SJCRH30 (cell line): ENCODE measurements around the gene SMAD2. TPM values are rescaled to one million over a fixed set of nuclear protein-coding genes. Genes with fewer than 3 reads are reported as not detected.

Experiments used
- DNase-seq, 2 experiments: peaks; one replicate each; pipeline ENCODE4 v3.0.0-alpha.2; 2015 to 2020
- H3K27ac ChIP-seq: fragments of 250-450 bp; sonication (Bioruptor Pico); 2 replicates; pipeline ENCODE4 v1.5.1; 2020; ENCODE audit warnings: mild to moderate bottlenecking, moderate library complexity
- H3K27me3 ChIP-seq: fragments of 250-450 bp; sonication (Bioruptor Pico); 2 replicates; pipeline ENCODE4 v1.5.1; 2020; ENCODE audit warnings: mild to moderate bottlenecking, moderate library complexity
- H3K36me3 ChIP-seq: fragments of 250-450 bp; sonication (Bioruptor Pico); 2 replicates; pipeline ENCODE4 v1.5.1; 2020; ENCODE audit warnings: mild to moderate bottlenecking, moderate library complexity
- H3K4me1 ChIP-seq: fragments of 250-450 bp; sonication (Bioruptor Pico); 2 replicates; pipeline ENCODE4 v1.5.1; 2020; ENCODE audit warnings: mild to moderate bottlenecking, moderate library complexity
- H3K4me3 ChIP-seq: fragments of 250-450 bp; sonication (Bioruptor Pico); 2 replicates; pipeline ENCODE4 v1.5.1; 2020; ENCODE audit warnings: mild to moderate bottlenecking, moderate library complexity
- H3K9me3 ChIP-seq: fragments of 250-450 bp; sonication (Bioruptor Pico); replicated peaks from 2 replicates; pipeline ENCODE4 v1.5.1; 2020; ENCODE audit warnings: mild to moderate bottlenecking, moderate library complexity
- total RNA-seq: library from RNA; depleted of rRNA; stranded (reverse); fragments of >200 nt; shearing (Covaris generic); gene quantifications from 2 replicates; pipeline ENCODE4 v1.2.3, GENCODE V29; 2014

SMAD2 gene
- total RNA-seq, 1 experiment from 2014 or later = 67.4 TPM

DNA sequence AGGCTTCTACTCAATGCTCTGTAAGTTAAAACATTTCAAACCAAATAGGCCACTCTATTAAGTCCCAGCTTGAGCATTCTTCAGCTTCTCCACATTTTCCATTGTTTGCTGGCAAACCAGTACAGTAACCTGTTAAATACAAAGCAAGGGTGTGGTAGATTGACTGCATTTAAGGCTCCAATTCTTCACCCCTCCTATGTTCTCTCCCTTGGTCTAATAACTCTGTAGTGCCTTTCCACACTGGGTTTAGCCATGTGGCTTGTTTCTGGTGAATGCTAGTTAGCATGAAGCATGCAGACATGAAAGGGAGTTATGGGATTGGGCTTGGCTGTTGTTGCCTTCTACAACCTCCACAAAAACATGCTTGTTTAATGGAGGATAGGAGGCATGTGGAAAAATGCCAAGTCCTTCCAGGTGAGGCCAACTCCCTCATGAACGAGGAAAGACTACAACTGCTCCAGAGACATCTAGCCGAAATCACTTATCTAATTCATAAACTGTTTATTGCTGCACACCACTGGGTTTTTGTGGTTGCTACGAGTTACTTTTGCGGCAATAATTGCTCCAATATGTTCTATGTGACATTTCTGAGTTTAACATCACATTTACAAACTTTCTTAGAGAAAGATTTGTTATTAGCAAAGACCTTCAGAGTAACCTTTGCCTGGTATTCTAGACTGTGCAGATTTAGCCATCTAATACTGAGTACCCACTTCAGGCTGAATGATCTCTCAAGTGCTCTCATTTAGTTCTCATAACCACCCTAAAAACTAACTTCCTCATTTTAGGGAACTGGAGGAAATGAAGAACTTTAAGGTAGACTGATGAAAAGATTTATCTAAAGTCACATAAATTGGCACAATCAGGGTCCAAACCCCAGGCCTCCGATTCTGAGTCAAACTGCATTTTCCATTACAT is 104.0 kb downstream of the SMAD2 start:
- Histone ChIP-seq H3K4me1 (no peaks in the 10 kb centered on the region), H3K36me3 (peaks cover 2% of the 10 kb centered on the region; the same call in 1 of the 2 replicates), H3K9me3 (no peaks in the 10 kb centered on the region), H3K4me3 (no peak overlapping the region), H3K27me3 (no peaks in the 10 kb centered on the region), H3K27ac (no peak overlapping the region)
- DNase-seq = no peak

DNA sequence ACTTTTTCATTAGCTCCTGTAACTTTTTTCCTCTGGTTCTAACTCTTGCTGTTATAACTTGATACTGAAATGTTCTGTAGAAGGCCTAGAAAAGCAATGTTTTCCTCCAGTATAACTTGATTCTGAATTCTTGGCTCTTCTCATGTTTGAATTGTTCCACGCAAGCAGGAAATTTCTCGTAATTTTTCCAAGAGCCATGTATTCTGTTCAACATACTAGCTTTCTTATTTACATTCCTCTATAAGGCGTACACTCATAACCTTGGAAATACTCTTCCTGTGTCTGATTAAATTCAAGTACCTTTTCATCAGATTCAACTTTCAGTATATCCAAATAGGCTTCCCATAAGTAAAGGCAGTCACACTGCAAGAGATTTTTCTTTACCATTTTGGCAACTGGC is 109.1 kb downstream of the SMAD2 start:
- no peaks in the 10 kb centered on the region for H3K4me1 ChIP-seq
- H3K36me3 ChIP-seq = no peaks in the 10 kb centered on the region
- no peaks in the 10 kb centered on the region for H3K9me3 ChIP-seq
- H3K4me3 ChIP-seq = no peak overlapping the region
- no peak overlapping the region for H3K27ac ChIP-seq
- no peak for DNase-seq
- no peaks in the 10 kb centered on the region for H3K27me3 ChIP-seq

DNA sequence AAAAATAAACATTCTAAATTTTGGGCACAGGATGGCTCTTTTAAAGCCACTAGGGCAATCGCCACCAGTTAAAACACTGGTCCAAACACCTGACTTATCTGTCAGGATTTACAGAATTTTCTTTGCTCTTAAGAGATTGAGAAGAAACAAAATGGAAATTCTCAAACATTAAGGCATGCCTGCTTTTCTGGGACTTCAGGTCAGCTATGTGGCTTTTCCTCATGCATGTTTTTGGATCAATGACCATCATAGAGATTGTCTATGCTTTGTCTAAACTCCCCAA is 112.7 kb downstream of the SMAD2 start:
- H3K4me3 ChIP-seq = no peak overlapping the region
- no peaks in the 10 kb centered on the region for H3K27me3 ChIP-seq
- no peak for DNase-seq
- no peaks in the 10 kb centered on the region for H3K4me1 ChIP-seq
- no peaks in the 10 kb centered on the region for H3K9me3 ChIP-seq
- H3K27ac ChIP-seq = no peak overlapping the region
- no peaks in the 10 kb centered on the region for H3K36me3 ChIP-seq

DNA sequence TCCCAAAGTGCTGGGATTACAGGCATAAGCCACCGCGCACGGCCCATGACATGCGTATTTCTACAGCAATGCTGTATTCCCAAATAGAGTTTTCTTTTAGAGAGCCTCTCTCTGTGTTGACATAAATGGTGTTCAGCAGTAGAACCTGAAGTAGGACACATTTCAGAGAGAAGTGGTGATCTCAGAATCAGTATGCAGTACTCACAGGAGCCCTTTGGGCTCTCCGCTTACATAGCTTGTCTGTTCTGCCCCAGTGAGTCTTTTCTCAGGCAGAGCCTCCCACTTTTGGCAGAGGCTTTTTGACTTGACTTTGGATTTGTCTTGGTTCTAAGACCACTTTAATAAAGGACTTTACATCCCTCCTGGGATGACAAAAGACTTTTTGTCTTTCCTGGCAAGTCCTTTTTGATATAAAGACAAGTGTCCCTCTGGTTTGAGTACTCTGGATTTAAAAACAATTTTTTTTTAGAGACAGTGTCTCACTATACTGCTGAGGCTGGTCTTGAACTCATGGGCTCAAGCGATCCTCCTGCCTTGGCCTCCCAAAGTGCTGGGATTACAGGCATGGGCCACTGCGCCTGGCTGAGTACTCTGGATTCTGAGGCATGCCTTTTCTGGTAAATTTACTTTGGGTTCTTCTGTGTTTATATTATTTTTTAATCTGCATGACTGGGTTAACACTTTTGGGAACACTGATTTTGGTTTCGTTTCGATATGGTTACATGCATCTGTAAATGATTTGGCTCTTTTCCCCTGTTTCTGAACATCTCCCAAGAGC is 113.3 kb downstream of the SMAD2 start:
- DNase-seq = no peak
- no peaks in the 10 kb centered on the region for H3K36me3 ChIP-seq
- H3K4me3 ChIP-seq = no peak overlapping the region
- H3K4me1 ChIP-seq = no peaks in the 10 kb centered on the region
- H3K9me3 ChIP-seq = no peaks in the 10 kb centered on the region
- no peak overlapping the region for H3K27ac ChIP-seq
- H3K27me3 ChIP-seq = no peaks in the 10 kb centered on the region

DNA sequence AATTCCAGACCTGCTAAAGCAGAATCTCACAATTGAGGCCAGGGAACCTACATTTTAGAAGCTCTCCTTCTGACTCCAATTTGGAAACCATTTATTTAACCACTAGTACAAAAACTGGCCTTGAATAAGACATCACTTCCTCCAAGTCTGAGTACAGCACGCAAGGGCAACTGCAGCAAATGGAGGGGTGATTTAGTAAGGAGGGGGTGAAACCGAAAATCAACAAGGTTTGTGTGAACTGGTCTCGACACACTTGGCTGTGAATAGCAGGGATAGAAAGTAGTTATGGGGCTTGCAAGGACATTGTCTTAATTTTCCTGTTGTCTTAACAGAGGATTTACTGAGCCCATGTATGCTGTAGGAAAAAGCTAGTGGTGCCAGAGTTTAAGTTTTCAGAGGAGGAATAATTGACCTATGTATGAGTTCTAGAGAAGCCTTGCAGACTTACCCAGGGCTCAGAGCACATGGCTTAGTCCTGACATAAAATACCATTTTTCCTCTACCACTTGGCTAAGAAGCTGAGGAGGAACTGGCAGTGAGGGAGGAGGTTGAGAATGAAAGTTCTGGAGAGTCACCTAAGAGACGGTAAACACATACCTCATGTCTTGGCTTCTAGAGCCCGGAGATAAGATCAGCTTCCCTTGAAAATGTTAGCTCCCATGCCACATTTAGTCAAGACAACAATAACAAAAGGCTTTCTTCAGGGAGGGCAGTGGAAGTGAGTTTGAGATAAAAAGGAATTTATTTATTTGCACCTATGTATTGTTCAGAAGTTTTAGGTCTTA is 114.8 kb downstream of the SMAD2 start:
- H3K9me3 ChIP-seq = no peaks in the 10 kb centered on the region
- H3K4me1 ChIP-seq = no peaks in the 10 kb centered on the region
- no peak overlapping the region for H3K27ac ChIP-seq
- no peaks in the 10 kb centered on the region for H3K27me3 ChIP-seq
- no peaks in the 10 kb centered on the region for H3K36me3 ChIP-seq
- DNase-seq = no peak
- H3K4me3 ChIP-seq = no peak overlapping the region

DNA sequence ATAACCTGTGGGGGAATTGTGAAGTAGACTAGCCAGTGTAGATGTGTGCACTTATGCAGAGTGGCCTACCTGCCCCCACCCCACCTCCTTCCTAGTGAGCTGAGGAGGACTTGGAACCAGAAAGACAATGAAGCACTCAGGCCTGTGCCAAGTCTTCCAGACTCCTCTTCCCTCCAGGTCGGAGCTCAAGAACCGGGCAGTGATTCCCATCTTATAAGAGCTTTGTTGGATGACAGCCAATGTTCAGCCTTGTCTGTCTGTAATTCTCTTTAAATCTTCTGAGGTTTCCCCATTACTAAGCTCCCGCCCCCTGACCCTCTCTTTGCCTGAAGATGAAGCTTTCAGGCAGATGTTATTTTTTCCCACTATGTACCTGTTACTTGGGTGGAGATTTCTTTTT is 121.0 kb downstream of the SMAD2 start:
- Histone ChIP-seq H3K4me1 (no peaks in the 10 kb centered on the region), H3K36me3 (no peaks in the 10 kb centered on the region), H3K4me3 (no peak overlapping the region), H3K27ac (no peak overlapping the region), H3K9me3 (no peaks in the 10 kb centered on the region), H3K27me3 (no peaks in the 10 kb centered on the region)
- DNase-seq = no peak

DNA sequence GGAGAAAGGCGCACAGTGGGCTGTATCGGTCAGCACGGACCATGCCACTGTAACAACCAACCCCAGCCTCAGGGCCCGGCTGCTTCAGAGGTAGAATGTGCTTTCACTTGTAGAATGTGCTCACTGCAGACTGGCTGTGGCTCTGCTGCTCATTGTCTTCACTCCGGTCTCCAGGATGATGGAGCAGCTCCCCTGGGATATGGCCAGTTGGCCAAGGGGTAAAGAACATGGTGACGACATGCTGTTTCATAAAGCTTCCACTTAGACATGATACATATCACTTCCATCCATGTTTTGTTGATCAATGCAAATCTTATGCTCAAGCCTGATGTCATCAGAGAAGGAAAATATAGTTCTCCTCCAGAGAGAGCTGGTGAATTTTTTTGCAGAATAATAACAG is 127.7 kb downstream of the SMAD2 start:
- Histone ChIP-seq H3K36me3 (no peaks in the 10 kb centered on the region), H3K4me3 (no peak overlapping the region), H3K4me1 (no peaks in the 10 kb centered on the region), H3K27ac (no peak overlapping the region), H3K27me3 (no peaks in the 10 kb centered on the region), H3K9me3 (no peaks in the 10 kb centered on the region)
- no peak for DNase-seq

DNA sequence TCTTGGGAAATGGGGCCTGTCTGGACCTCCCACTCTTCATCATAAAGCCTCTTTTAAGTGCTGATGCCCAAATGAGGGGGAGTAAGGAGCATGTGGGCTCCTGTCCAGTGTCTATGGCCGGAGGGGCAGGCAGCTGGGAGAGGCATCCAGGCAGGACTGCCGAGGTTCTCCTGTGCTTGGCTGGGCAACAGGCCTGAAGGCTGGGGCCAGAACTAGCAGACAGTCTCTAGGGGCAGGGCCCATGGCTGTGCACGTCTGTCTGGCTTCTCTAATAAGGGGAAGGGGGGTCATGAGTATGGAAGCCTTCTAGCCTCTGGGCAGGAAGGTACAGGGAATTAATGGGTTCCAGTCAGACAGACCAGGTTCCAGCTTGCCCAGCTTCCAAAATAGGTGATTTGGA is 128.6 kb downstream of the SMAD2 start:
- Histone ChIP-seq H3K4me1 (no peaks in the 10 kb centered on the region), H3K27ac (no peak overlapping the region), H3K4me3 (no peak overlapping the region), H3K27me3 (no peaks in the 10 kb centered on the region), H3K36me3 (no peaks in the 10 kb centered on the region), H3K9me3 (no peaks in the 10 kb centered on the region)
- no peak for DNase-seq

DNA sequence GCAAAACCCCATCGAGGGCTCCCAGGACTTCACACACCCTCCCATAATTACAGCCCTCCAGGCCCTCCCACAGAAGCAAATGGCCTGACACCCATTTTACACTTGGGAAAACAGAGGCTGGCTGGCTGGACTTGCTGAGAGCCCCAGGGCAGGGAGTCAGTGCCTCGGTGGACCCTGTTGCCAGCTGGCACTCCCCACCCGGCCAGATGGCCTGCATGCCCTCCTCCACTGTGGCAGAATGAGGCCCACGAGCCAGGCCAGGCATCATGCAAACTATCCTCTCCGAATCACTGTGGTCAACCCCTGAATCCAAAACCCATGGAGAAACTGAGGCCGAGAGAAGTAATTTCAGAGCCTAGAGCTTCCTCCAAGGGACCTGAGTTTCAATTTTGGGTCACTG is 129.7 kb downstream of the SMAD2 start:
- Histone ChIP-seq H3K27ac (no peak overlapping the region), H3K4me1 (no peaks in the 10 kb centered on the region), H3K9me3 (no peaks in the 10 kb centered on the region), H3K36me3 (no peaks in the 10 kb centered on the region), H3K27me3 (no peaks in the 10 kb centered on the region), H3K4me3 (no peak overlapping the region)
- no peak for DNase-seq

DNA sequence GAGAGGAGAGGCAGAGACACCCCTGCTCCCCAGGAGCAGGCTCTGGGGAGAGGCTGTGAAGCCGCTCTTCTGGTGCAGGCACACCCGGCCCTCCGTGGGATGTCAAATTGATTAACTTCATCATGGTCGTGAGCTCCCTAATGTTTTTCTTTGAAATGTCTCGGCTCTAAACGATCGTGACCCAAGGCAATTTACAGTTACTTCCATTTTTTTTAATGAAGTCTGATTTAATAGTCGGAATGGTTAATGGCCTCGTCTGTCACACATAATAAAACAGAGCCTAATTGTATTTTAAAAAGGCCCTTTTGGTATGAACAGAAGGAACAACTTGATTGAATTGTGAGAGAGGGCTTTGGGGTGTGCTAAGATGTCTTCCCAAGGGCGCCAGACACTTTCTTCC is 130.2 kb downstream of the SMAD2 start:
- H3K27me3 ChIP-seq = no peaks in the 10 kb centered on the region
- H3K4me1 ChIP-seq = no peaks in the 10 kb centered on the region
- no peak overlapping the region for H3K27ac ChIP-seq
- H3K4me3 ChIP-seq = no peak overlapping the region
- no peaks in the 10 kb centered on the region for H3K36me3 ChIP-seq
- DNase-seq = no peak
- no peaks in the 10 kb centered on the region for H3K9me3 ChIP-seq

DNA sequence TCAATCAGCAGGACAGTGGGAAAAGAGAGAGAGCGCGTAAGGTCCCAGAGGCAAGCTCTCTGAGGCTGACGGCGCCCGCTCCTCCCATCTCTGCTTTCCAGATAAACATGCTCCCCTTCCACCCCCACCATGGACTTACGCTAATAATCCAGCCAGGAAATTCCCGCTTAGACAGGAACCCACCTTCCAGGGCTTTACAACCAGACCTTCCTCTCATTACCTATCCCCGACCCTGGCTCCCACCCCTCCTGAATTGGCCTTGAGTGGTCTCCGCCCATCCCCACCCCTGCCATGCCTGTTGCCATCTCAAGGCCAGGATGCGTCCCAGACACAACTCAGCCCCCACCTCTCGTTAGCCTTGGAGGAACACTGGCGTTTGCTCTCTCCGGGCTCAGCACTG is 131.1 kb downstream of the SMAD2 start:
- Histone ChIP-seq H3K4me3 (no peak overlapping the region), H3K27ac (no peak overlapping the region), H3K27me3 (no peaks in the 10 kb centered on the region), H3K36me3 (no peaks in the 10 kb centered on the region), H3K9me3 (no peaks in the 10 kb centered on the region), H3K4me1 (no peaks in the 10 kb centered on the region)
- DNase-seq = no peak

DNA sequence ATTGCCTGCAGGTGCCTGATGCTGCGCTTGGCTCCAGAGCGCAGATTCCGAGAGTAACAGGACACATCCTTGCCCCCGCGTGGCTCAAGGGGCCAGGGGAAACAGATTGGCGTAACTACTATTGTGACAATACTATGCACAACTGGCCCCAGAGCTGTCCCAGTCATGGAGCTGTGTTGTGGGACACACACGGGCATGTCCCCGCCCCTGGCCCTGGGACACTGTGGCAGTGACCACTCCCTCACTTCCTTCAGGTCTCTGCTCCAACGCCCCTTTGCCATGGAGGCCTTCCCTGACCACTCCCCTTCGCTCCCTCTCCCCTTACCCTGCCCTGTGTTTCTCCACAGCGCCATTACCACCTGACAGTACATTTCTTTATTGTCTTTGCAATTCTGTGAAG is 132.1 kb downstream of the SMAD2 start:
- no peak for DNase-seq
- Histone ChIP-seq H3K27ac (no peak overlapping the region), H3K9me3 (no peaks in the 10 kb centered on the region), H3K27me3 (no peaks in the 10 kb centered on the region), H3K4me1 (no peaks in the 10 kb centered on the region), H3K36me3 (no peaks in the 10 kb centered on the region), H3K4me3 (no peak overlapping the region)

DNA sequence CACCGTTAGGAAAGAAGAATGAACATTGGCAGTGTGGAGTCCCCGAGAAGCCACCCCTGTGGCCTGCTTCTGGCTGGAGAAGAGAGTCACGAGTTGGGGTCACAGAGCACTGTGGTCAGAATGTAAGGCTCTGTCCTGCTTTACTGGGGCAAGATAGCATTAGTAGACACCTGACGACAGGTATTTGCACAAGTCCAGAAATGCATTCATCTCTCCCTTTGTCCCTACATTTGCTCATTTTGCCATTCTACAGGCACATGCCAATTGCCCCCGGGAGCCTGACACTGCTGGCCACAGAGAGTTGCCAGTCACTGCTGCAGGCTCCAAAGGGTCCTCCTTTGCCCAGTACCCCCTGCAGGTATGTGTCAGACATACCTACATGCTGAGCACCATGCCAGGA is 133.3 kb downstream of the SMAD2 start:
- H3K9me3 ChIP-seq = no peaks in the 10 kb centered on the region
- DNase-seq = no peak
- no peaks in the 10 kb centered on the region for H3K27me3 ChIP-seq
- H3K4me3 ChIP-seq = no peak overlapping the region
- H3K4me1 ChIP-seq = no peaks in the 10 kb centered on the region
- no peak overlapping the region for H3K27ac ChIP-seq
- no peaks in the 10 kb centered on the region for H3K36me3 ChIP-seq

DNA sequence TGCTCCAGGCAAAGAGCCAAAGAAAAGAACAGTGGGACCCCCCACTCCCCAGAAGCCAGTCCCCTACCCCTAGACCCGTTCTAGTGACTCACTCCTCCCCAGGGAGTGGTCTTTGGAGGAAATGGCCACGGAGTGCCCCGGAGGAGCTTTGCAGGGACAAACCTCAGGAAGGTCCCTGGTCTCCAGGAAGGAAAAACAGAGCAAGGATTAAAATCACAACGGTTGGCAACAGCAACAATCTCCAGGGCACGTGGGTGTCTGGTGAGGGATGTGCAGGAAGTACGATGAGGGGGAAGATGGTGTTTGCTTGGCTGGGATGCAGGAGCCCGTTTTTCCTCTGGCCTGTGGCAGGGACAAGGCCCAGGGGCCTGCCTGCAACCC is 135.0 kb downstream of the SMAD2 start:
- Histone ChIP-seq H3K4me3 (no peak overlapping the region), H3K36me3 (no peaks in the 10 kb centered on the region), H3K9me3 (no peaks in the 10 kb centered on the region), H3K27ac (no peak overlapping the region), H3K4me1 (no peaks in the 10 kb centered on the region), H3K27me3 (no peaks in the 10 kb centered on the region)
- DNase-seq = no peak

DNA sequence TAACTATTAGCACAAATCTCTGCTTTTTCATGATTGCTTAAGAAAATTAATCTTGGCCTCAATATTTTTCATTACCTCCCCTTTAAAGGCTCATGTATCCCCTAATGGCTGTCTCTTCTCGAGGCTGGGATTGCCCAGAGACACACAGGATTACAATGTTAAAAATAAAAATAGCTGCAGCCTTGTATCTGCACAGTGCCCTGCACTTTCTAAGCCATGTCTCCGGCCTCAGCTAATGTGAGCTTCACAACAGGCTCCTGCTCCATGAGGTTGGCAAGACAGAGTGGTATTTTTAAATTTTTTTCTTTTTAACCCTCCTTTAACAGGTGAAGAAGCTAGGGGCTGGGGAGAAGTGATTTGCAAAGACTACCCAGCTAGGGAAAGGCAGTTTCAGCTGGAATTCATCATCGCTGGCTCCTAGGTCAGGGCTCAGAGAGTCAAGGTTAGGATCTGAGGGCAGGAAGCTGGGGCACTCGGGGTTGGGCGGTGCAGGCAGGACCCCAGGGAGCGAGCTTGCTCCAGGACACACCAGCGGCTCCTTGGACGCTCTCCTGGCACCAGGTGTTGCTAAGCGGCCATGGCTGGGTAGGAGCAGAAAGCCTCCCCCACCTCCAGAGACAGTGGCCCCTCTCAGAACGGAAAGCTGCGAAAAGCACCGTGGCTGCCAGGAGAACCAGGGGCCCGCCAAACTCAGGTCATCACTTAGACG is 135.6 kb downstream of the SMAD2 start:
- Histone ChIP-seq H3K4me1 (no peaks in the 10 kb centered on the region), H3K36me3 (no peaks in the 10 kb centered on the region)

More for the DNA sequence above, 135.6 kb downstream of the SMAD2 start:
- Histone ChIP-seq H3K27me3 (no peaks in the 10 kb centered on the region), H3K27ac (no peak overlapping the region), H3K9me3 (no peaks in the 10 kb centered on the region), H3K4me3 (no peak overlapping the region)
- no peak for DNase-seq
